Epithelial cell of proximal tubule (primary cell): Measurements from ENCODE around the gene SPPL3. TPM values are rescaled to one million over a fixed set of nuclear protein-coding genes. Genes with fewer than 3 reads are reported as not detected.

ENCODE experiments used
- DNase-seq: peaks from one replicate; pipeline ENCODE4 v3.0.0-alpha.2; 2011; ENCODE audit warnings: low read depth
- H3K4me3 ChIP-seq: 2 replicates; pipeline ENCODE4 v1.5.1; 2011; ENCODE audit warnings: low read depth, mild to moderate bottlenecking, low read length
- total RNA-seq: library from RNA; depleted of rRNA; stranded (reverse); fragments of >200 nt; gene quantifications from 2 replicates; pipeline ENCODE4 v1.2.3, GENCODE V29; 2015
- TF ChIP-seq, protein P1 (sequence below): conservative IDR thresholded peaks from 2 replicates; pipeline ENCODE4 v1.5.1; 2012; ENCODE audit warnings: low read depth, mild to moderate bottlenecking, low read length

SPPL3 gene
- total RNA-seq, 1 donor from 2014 or later: 8.6 TPM

DNA sequence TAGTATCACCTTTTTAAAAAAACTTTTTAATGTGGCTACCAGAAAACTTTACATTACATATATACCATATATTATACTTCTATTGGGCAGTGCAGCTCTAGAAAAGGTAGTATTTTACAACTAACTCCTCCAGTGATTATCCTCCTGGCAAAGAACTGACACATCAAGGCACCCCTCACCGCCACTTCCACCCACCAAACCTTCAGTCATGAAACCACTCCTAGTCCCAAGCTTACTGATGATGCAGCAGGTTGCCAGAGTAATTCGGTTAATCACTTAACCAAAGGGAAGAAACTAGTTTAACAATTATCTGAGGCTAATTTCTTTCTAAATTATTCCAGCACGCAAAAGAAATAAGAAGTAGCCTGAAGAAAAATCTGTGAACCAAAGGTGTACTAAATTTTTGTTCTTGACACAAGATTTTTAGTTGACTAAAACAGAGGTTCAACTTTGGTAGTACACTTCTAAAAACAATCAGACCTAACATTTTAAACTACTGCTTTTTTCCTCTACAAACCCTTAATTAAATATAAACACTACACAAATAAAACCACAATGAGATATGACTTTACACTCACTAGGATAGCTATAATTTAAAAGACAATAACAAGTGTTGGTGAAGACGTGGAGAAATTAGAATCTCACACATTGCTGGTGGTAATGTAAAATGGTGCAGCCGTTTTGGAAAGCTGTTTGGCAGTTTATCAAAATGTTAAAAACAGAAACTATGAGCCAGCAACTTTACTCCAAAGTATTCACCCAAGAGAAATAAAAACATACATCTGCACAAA, 16.7 kb downstream of the SPPL3 start:
- DNase-seq: peak; percentile 23
- TF ChIP-seq, protein P1, sequence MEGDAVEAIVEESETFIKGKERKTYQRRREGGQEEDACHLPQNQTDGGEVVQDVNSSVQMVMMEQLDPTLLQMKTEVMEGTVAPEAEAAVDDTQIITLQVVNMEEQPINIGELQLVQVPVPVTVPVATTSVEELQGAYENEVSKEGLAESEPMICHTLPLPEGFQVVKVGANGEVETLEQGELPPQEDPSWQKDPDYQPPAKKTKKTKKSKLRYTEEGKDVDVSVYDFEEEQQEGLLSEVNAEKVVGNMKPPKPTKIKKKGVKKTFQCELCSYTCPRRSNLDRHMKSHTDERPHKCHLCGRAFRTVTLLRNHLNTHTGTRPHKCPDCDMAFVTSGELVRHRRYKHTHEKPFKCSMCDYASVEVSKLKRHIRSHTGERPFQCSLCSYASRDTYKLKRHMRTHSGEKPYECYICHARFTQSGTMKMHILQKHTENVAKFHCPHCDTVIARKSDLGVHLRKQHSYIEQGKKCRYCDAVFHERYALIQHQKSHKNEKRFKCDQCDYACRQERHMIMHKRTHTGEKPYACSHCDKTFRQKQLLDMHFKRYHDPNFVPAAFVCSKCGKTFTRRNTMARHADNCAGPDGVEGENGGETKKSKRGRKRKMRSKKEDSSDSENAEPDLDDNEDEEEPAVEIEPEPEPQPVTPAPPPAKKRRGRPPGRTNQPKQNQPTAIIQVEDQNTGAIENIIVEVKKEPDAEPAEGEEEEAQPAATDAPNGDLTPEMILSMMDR: no peak
- H3K4me3 ChIP-seq: no peak overlapping the region

DNA sequence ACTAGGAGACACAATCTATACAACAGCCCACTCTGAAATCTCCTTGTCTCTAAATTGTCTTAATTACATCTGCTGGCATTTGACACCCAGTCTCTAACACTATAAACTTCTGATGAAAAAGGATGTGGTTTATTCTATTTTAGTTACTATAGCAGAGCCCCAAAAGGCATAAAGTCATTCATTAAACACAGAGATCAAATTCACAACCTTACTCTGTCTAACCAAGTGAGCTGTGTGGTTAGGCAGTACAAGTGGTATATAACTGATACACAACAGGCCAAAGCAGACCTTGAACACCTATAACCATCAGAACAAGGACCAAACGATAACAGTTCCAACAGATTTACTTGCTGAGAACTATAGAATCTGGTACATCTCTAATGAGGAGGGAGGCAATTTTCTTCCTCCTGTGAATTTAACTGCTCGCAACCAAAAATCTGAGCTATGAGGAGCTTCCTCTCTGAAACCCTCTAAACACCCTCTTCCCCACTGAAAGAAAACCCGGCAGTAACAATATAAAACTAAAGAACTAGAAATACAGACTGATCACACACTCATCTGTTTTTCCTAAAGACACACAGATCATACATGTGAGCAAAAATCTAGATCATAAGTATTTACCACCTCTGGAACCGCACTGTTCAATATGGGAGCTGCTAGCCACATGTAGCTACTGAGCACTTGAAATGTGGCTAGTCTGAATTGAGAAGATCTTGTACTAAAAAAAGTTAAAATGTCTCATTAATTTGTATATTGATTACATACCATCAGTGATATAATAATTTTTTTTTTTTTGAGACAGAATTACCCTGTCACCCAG, 17.7 kb downstream of the SPPL3 start:
- H3K4me3 ChIP-seq: no peak overlapping the region
- TF ChIP-seq, protein P1: no peak
- no peak for DNase-seq

DNA sequence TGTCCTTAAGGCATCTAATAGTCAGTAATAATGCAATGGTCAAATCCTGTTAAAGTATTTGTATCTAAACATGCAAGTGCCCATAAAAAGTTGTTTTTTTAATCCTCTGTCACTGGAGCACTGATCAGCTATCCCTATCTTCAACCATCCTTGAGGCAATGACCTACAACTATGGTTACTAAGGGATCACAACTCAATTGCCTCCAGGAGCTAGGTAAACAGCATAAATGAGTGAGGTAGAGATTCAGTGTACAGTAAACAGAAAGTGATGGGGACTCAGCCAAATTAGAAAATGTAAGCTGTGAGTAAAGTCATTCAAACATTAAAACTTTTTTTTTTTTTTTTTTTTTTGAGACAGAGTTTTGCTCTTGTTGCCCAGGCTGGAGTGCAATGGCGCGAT, 18.6 kb downstream of the SPPL3 start:
- no peak overlapping the region for H3K4me3 ChIP-seq
- TF ChIP-seq, protein P1: no peak
- DNase-seq: no peak

DNA sequence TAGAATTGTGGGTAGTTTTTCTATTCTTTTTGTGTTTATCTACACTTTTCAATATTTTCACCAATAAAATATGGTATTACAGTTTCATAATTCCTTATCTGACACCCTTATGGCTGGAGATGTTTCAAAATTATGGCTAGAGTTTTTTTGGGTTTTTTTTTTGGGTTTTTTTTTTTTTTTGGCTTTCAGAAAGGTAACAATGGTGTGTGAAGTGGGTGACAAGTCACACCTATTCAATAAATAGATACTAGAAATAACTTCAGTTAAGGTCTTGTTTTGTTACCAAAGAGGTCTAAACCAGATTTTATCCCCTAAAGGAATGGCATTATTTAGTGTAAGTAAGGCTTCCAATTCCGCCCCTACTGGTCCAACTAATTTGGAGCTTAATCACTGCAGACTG, 19.5 kb downstream of the SPPL3 start:
- TF ChIP-seq, protein P1: no peak
- no peak overlapping the region for H3K4me3 ChIP-seq
- DNase-seq: no peak

DNA sequence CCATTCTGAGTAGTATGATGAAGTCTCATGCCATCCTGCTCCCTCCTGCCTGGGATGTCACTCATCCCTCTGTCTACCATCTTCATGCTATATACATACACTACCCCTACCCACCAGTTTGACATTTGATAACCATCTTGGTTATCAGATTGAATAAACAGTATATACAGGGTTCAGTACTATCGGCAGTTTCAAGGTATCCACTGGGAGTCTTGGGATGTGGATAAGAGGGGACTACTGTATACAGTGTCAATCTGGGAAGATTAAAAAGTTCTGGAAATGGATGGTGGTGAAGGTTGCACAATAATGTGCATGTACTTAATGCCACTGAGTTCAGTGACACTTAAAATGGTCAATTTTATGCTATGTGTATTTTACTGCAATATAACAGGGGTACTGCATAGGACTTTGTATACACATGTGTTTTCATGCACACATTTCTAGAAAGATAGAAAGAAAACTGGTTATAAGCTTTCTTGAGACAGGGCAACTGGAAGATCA, 22.1 kb downstream of the SPPL3 start:
- no peak overlapping the region for H3K4me3 ChIP-seq
- TF ChIP-seq, protein P1: no peak
- DNase-seq: no peak

DNA sequence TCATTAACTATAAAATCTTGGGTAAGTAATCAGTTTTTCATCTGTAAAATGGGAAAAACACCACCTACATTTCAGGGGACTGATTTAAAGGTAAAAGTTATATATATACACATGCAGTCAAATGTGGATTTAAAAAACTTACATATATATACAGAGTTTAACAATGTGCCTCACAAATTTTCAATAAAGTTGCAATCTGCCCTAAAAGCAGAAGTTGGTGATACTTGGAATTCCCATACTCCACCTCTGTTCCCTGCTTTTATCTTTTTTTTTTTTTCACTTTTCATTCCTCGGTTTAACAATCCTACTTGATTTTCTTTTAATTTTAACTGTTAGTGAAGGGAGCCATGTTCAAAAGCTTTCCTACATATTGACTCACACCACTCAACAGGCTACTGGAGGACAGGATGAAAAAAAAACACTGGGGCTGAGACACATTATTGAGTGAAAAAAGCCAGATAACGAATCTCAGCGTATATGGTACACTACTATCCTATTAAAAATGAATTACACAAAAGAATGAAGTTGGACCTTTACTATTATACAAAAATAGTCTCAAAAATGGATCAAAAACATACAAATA, 24.3 kb downstream of the SPPL3 start:
- H3K4me3 ChIP-seq: no peak overlapping the region
- DNase-seq: no peak
- TF ChIP-seq, protein P1: no peak
